HEK293 (cell line): Measurements from ENCODE around the gene AGO4.

ENCODE experiments used
- CTCF ChIA-PET: fragments of 350-600 bp; formaldehyde crosslinking; extraction: SDS; loops from one replicate; lab custom pipeline; 2021; ENCODE audit warnings: antibody characterized with exemption; lab: Yijun Ruan, JAX
- POLR2A ChIA-PET: fragments of 300-600 bp; formaldehyde crosslinking; extraction: SDS; loops from one replicate; lab custom pipeline; 2020; ENCODE audit warnings: antibody characterized with exemption, inconsistent platforms; lab: Yijun Ruan, JAX
- H3K27ac ChIP-seq: fragments of 200-500 bp; sonication (Bioruptor generic); 2 replicates; pipeline ENCODE4 v1.5.1; 2014; ENCODE audit warnings: low read depth, low read length, control low read depth, inconsistent platforms; ENCODE audit errors: extremely low read depth
- H3K36me3 ChIP-seq, 2 experiments: fragments of 200-500 bp in 1 of 2; sonication (Bioruptor generic) in 1 of 2; 1 replicate in 1 of 2; 2 replicates in 1 of 2; pipeline ENCODE4 v1.5.1; 2014 to 2017; ENCODE audit warnings: inconsistent platforms in 2 of 2, low read length in 2 of 2; ENCODE audit not compliant: control insufficient read depth in 2 of 2, insufficient read depth in 1 of 2
- H3K4me1 ChIP-seq: fragments of 200-500 bp; sonication (Bioruptor generic); 2 replicates; pipeline ENCODE4 v1.5.1; 2014; ENCODE audit warnings: mild to moderate bottlenecking, low read length, inconsistent platforms; ENCODE audit not compliant: control insufficient read depth, insufficient read depth
- H3K4me3 ChIP-seq: 2 replicates; pipeline ENCODE4 v1.5.1; 2011; ENCODE audit warnings: low read depth, mild to moderate bottlenecking, control low read depth, low read length, moderate library complexity
- H3K9me3 ChIP-seq: fragments of 200-500 bp; sonication (Bioruptor generic); 2 replicates; pipeline ENCODE4 v1.5.1; 2014; ENCODE audit warnings: low read depth, low read length, inconsistent platforms; ENCODE audit not compliant: control insufficient read depth, insufficient read depth
- BCL11A ChIP-seq: fragments of 450-650 bp; formaldehyde crosslinking; IDR thresholded peaks from 2 replicates; pipeline ENCODE4 v1.5.1; 2016; ENCODE audit warnings: low read depth, missing biosample characterization, missing genetic modification characterization
- BCL11B ChIP-seq: fragments of 450-650 bp; formaldehyde crosslinking; IDR thresholded peaks from 2 replicates; pipeline ENCODE4 v1.5.1; 2016; ENCODE audit warnings: low read depth, missing biosample characterization, missing genetic modification characterization
- GFI1B ChIP-seq: fragments of 450-650 bp; formaldehyde crosslinking; IDR thresholded peaks from 2 replicates; pipeline ENCODE4 v1.5.1; 2016; ENCODE audit warnings: missing biosample characterization, missing genetic modification characterization
- GLIS1 ChIP-seq: fragments of 450-650 bp; formaldehyde crosslinking; IDR thresholded peaks from 2 replicates; pipeline ENCODE4 v1.5.1; 2016; ENCODE audit warnings: missing biosample characterization, missing genetic modification characterization
- KLF9 ChIP-seq: fragments of 450-650 bp; formaldehyde crosslinking; IDR thresholded peaks from 2 replicates; pipeline ENCODE4 v1.5.1; 2016; ENCODE audit warnings: missing biosample characterization, missing genetic modification characterization, low read depth
- OSR2 ChIP-seq: fragments of 450-650 bp; formaldehyde crosslinking; IDR thresholded peaks from 2 replicates; pipeline ENCODE4 v1.5.1; 2016; ENCODE audit warnings: missing biosample characterization, missing genetic modification characterization
- SALL2 ChIP-seq: fragments of 450-650 bp; formaldehyde crosslinking; IDR thresholded peaks from 2 replicates; pipeline ENCODE4 v1.5.0; 2017; ENCODE audit warnings: missing biosample characterization, mild to moderate bottlenecking, missing genetic modification characterization, borderline replicate concordance
- SP3 ChIP-seq: fragments of 450-650 bp; formaldehyde crosslinking; IDR thresholded peaks from 2 replicates; pipeline ENCODE4 v1.5.1; 2016; ENCODE audit warnings: missing biosample characterization, missing genetic modification characterization
- SP7 ChIP-seq: fragments of 450-650 bp; formaldehyde crosslinking; IDR thresholded peaks from 2 replicates; pipeline ENCODE4 v1.5.1; 2016; ENCODE audit warnings: missing biosample characterization, missing genetic modification characterization
- ZBTB17 ChIP-seq: fragments of 450-650 bp; formaldehyde crosslinking; IDR thresholded peaks from 2 replicates; pipeline ENCODE4 v1.5.1; 2016; ENCODE audit warnings: missing biosample characterization, missing genetic modification characterization
- ZBTB48 ChIP-seq: fragments of 450-650 bp; formaldehyde crosslinking; IDR thresholded peaks from 2 replicates; pipeline ENCODE4 v1.5.1; 2016; ENCODE audit warnings: missing biosample characterization, missing genetic modification characterization
- ZFP69B ChIP-seq: fragments of 450-650 bp; formaldehyde crosslinking; IDR thresholded peaks from 2 replicates; pipeline ENCODE4 v1.5.1; 2016; ENCODE audit warnings: missing biosample characterization, missing genetic modification characterization
- ZNF138 ChIP-seq: fragments of 450-650 bp; formaldehyde crosslinking; IDR thresholded peaks from 2 replicates; pipeline ENCODE4 v1.5.1; 2016; ENCODE audit warnings: missing biosample characterization, missing genetic modification characterization, borderline replicate concordance
- ZNF221 ChIP-seq: fragments of 450-650 bp; formaldehyde crosslinking; IDR thresholded peaks from 2 replicates; pipeline ENCODE4 v1.5.1; 2017; ENCODE audit warnings: missing biosample characterization, missing genetic modification characterization, borderline replicate concordance
- ZNF335 ChIP-seq: fragments of 450-650 bp; formaldehyde crosslinking; conservative IDR thresholded peaks from 2 replicates; pipeline ENCODE4 v1.5.1; 2016; ENCODE audit warnings: missing biosample characterization, missing genetic modification characterization
- ZNF350 ChIP-seq: fragments of 450-650 bp; formaldehyde crosslinking; IDR thresholded peaks from 2 replicates; pipeline ENCODE4 v1.5.0; 2017; ENCODE audit warnings: missing biosample characterization, mild to moderate bottlenecking, missing genetic modification characterization
- ZNF398 ChIP-seq: fragments of 450-650 bp; formaldehyde crosslinking; IDR thresholded peaks from 2 replicates; pipeline ENCODE4 v1.5.1; 2017; ENCODE audit warnings: missing biosample characterization, missing genetic modification characterization
- ZNF416 ChIP-seq: fragments of 450-650 bp; formaldehyde crosslinking; IDR thresholded peaks from 2 replicates; pipeline ENCODE4 v1.5.1; 2016; ENCODE audit warnings: missing biosample characterization, missing genetic modification characterization
- ZNF660 ChIP-seq: fragments of 450-650 bp; IDR thresholded peaks from 2 replicates; pipeline ENCODE4 v1.5.1; 2018; ENCODE audit warnings: missing biosample characterization, mild to moderate bottlenecking, missing genetic modification characterization
- ZNF707 ChIP-seq: fragments of 450-650 bp; formaldehyde crosslinking; IDR thresholded peaks from 2 replicates; pipeline ENCODE4 v1.5.1; 2016; ENCODE audit warnings: missing biosample characterization, missing genetic modification characterization
- ZNF776 ChIP-seq: fragments of 450-650 bp; formaldehyde crosslinking; IDR thresholded peaks from 2 replicates; pipeline ENCODE4 v1.5.0; 2017; ENCODE audit warnings: missing biosample characterization, missing genetic modification characterization, borderline replicate concordance

Gene AGO4

DNA sequence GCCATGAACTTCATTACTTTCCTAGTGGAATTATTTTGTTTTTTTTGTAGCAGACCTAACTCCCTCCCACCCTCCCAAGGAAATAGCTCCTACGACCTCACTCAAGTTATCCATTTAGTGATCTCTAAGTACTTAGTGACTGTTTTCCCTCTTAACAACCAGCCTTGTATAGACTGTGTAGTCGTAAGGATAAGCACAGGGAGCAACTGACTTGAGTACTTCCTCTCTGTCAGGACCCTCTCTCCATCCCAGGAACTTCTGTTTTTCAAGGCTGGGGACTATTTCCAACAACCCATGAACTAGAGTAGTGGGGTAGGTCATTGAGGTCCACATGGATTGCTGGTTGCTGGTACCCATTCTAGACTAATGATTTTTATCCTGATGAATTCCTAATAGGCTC is 77.1 kb downstream of the AGO4 start:
- peaks cover 7 to 21% of the 10 kb centered on the region in 2 experiments; a peak in 2 of 3 replicates for H3K36me3 ChIP-seq
- ChIA-PET CTCF (interaction anchor here (0.6 kb wide), 1 partner anchor 157 kb away, joined by 6 read pairs; no protein-coding TSS in a partner anchor), POLR2A (no interaction called here)
- H3K4me1 ChIP-seq: peaks cover 20% of the 10 kb centered on the region
- H3K27ac ChIP-seq: no peak overlapping the region
- no peak for TF ChIP-seq ZFP69B (tag by site-specific recombination)
- no peak for TF ChIP-seq ZBTB17 (tag by site-specific recombination)
- TF ChIP-seq SP3 (tag by site-specific recombination): no peak
- no peak for TF ChIP-seq ZBTB48 (tag by site-specific recombination)
- no peak for TF ChIP-seq ZNF776 (tag by site-specific recombination)
- TF ChIP-seq ZNF138 (tag by site-specific recombination): no peak
- TF ChIP-seq GFI1B (tag by site-specific recombination): no peak
- no peak for TF ChIP-seq ZNF416 (tag by site-specific recombination)
- no peak for TF ChIP-seq ZNF707
- TF ChIP-seq SALL2: no peak
- no peak for TF ChIP-seq OSR2 (tag by site-specific recombination)
- TF ChIP-seq ZNF350 (tag by site-specific recombination): no peak
- no peak for TF ChIP-seq KLF9 (tag by site-specific recombination)
- H3K9me3 ChIP-seq: no peaks in the 10 kb centered on the region
- H3K4me3 ChIP-seq: no peak overlapping the region

DNA sequence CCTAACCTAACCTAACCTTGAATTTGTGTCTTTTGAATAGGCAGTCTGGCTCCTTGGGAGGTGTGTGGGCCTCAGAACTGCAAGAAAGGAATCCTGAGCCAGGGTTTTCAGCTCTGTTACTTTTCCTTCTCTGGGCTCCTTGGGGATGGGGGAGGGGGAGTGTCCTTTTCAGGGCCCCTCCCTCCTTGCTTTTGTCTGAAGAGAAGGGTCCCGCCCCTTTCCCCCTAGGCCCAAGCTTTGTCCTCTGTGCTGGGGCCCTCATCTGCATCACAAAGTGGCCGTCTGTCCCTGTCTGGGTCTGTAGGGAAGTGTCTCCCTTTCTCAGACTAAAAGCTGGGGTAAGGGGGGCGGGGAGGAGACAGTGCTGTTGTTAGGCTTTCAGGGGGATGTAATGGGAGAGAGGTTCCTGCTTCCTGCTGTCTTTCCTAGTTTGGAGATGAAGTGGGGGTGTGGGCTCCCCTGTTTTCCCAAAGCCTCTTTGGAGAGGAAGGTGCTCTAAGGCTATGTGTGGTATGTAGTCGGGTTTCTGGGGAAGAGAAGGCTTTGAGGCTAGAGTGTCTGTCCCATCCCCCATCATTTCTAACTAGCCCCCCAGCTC is 78.2 kb downstream of the AGO4 start:
- Histone ChIP-seq H3K36me3 (peaks cover 9 to 32% of the 10 kb centered on the region in 2 experiments), H3K9me3 (no peaks in the 10 kb centered on the region), H3K27ac (no peak overlapping the region), H3K4me1 (peaks cover 20% of the 10 kb centered on the region), H3K4me3 (peak overlapping the region; percentile 18)
- POLR2A ChIA-PET: interaction anchor here (0.6 to 1.5 kb wide), 3 partner anchors 17 to 45 kb away, joined by 3 to 4 read pairs (median 4); partner anchors contain the start of gene AGO3
- CTCF ChIA-PET: interaction anchor here (0.5 to 1.3 kb wide), 5 partner anchors 11 to 1388 kb away, joined by 3 read pairs; no protein-coding TSS in a partner anchor
- no peak for TF ChIP-seq ZNF660 (tag by site-specific recombination)
- TF ChIP-seq ZBTB17 (tag by site-specific recombination): peak; percentile 98
- no peak for TF ChIP-seq BCL11B
- TF ChIP-seq GLIS1 (tag by site-specific recombination): peak; percentile 48; the same call in 1 of the 2 replicates
- TF ChIP-seq KLF9 (tag by site-specific recombination): peak; percentile 59; the same call in 1 of the 2 replicates
- peak; percentile 45; the same call in 1 of the 2 replicates for TF ChIP-seq ZNF335

DNA sequence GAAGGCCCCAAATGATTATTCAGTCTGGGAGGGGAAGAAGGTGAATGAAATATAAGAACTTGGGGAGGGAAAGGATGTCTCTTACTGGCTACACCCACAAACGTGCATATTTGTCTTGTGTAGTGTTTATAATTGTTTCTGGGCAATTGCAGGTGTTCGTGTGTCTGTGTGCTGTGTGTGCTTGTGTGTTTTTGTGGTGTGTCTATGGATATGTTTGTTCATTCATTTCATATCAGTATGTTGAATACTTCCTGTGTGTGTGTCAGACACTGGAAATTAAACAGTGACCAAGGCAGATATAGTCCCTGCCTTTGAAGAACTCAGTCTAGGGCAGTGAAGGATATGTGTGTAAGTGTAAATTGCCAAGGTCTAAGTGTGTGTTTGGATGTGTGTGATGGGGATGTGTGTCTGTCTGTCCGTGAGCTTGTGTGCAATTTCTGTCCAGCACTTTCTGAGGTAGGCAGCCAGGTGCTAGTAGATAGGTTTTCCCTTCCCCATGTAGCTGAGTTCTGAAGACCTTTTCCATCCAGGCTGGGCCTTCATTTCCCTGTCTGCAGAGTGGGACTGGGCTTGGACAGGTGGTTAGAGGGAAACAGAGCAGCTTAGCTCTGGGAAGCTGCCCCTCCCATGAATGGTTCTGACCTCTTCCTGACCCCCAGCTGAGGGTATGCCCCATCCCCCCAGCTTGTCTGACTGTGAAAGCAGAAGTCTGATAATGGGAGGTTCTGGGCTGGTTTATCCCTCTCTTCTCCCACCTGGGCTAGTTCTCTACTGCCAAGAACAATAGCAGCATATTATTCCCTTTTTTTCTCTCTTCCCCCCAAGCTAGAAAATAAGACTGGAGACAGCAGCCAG is 79.0 kb downstream of the AGO4 start:
- Histone ChIP-seq H3K36me3 (peaks cover 15 to 38% of the 10 kb centered on the region in 2 experiments), H3K9me3 (no peaks in the 10 kb centered on the region), H3K4me1 (peaks cover 20% of the 10 kb centered on the region), H3K4me3 (peak overlapping the region; percentile 18; the same call in 1 of the 2 replicates), H3K27ac (no peak overlapping the region)
- ChIA-PET POLR2A (interaction anchor here (1.1 to 1.5 kb wide), 2 partner anchors 29 to 44 kb away, joined by 4 read pairs; partner anchors contain the start of gene AGO3), CTCF (interaction anchor here (0.5 to 1.3 kb wide), 4 partner anchors 10 to 436 kb away, joined by 3 read pairs; no protein-coding TSS in a partner anchor)
- 0 out of 2 replicates have a peak, but pooled peaks have one; percentile 45 for TF ChIP-seq ZNF398
- TF ChIP-seq ZNF221 (tag by site-specific recombination): no peak
- TF ChIP-seq GLIS1 (tag by site-specific recombination): peak; percentile 42; the same call in 1 of the 2 replicates
- 0 out of 2 replicates have a peak, but pooled peaks have one; percentile 15 for TF ChIP-seq SP7 (tag by site-specific recombination)
- TF ChIP-seq BCL11A (tag by site-specific recombination): no peak
